Muscle of back (tissue), 11 donors: ENCODE results near the gene GOLGA8T. TPM values are rescaled to one million over a fixed set of nuclear protein-coding genes. Genes with fewer than 3 reads are reported as not detected.
"Not testable (repeated sequence)": the region's sequence is repeated elsewhere in the genome, so short reads cannot be mapped to it uniquely, and the experiment has no call there.

Source experiments
- DNase-seq, 3 donors: peaks; one replicate each; pipeline versions ENCODE4 v3.0.0 to v3.0.0-alpha.2; 2013
- polyA plus RNA-seq, 10 donors: library from polyadenylated mRNA; unstranded; fragments of 120-200 nt; gene quantifications; one replicate each; pipeline ENCODE4 v1.2.1, GENCODE V29; 2013; ENCODE audit not compliant: insufficient read length in 10 of 10

GOLGA8T gene
- polyA plus RNA-seq, 10 donors = 0.18 to 0.90 (median 0.20) TPM; not detected in 7

- DNase-seq = not testable (repeated sequence)
These were observed 56.8 kb downstream of the GOLGA8T start for GRCh38 chr15:30191639-30192038.

DNA sequence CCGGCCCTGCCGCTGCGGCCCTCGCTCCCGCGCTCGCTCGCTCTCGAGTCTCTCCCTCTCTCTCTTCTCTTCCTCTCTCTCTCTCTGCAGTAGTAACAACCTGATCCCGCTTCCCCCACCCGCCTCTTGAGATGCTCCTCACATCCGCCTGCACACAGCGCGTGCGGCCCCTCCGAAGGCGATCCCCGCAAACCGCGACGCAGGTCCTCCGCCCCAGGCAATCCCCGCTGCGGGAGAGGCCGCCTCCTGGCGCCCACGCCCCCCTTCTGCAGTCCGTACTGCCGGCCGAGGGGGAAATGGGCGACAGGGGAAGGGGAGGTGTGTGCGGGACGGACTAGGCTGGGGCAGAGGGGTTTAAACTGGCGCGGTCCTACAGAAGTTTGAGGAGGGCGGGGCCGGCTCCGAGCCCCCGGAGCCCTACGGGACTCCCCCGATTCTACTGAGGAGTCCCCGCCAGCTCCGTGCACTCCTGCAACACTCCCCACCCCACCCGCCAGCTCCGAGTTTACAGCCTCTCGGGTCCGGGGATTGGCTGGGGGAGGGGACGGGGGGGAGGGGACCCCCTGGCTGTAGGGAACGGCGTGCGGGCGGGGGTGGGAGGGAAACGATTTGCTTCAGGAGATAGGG lies 57.4 kb downstream of the GOLGA8T start:
- not testable (repeated sequence) for DNase-seq

- DNase-seq = not testable (repeated sequence)
These were observed 58.0 kb downstream of the GOLGA8T start for GRCh38 chr15:30192892-30193291.

Other genes with a start within 250 kb of the GOLGA8T start
- 1 to 10 TPM in 3 of 10 donors, under 1 TPM in 7; 0.20 to 1.2 (median 0.68) TPM for gene GOLGA8J, start 52.1 kb upstream of the GOLGA8T start, polyA plus RNA-seq